OCI-LY7 (cell line): Measurements from ENCODE around the gene CAB39. TPM values are rescaled to one million over a fixed set of nuclear protein-coding genes. Genes with fewer than 3 reads are reported as not detected.

ENCODE experiments used
- BruUV-seq: library from RNA; stranded (reverse); fragments of 400-500 nt; replicated peaks from 2 replicates; lab custom pipeline; 2021; lab: Mats Ljungman, UMichigan
- CTCF ChIA-PET: fragments of 300-600 bp; sonication (Branson Sonifier 250); formaldehyde crosslinking; loops from one replicate; lab custom pipeline; 2022; ENCODE audit warnings: antibody characterized with exemption; ENCODE audit not compliant: unreplicated experiment; lab: Charles Lee
- POLR2A ChIA-PET: fragments of 300-600 bp; sonication (Branson Sonifier 250); formaldehyde crosslinking; loops from one replicate; lab custom pipeline; 2022; ENCODE audit warnings: antibody characterized with exemption; lab: Charles Lee
- DNase-seq: peaks from one replicate; pipeline ENCODE4 v3.0.0-alpha.2; 2015; ENCODE audit warnings: low spot score
- H2AFZ ChIP-seq: fragments of 200-600 bp; sonication (generic), shearing (Covaris generic); 2 replicates; pipeline ENCODE4 v1.6.1; 2014; ENCODE audit warnings: mild to moderate bottlenecking, antibody characterized with exemption, low read length, moderate library complexity
- H3K27ac ChIP-seq: fragments of 200-600 bp; sonication (generic); 2 replicates; pipeline ENCODE4 v1.5.1; 2014; ENCODE audit warnings: mixed run types, low read depth, mild to moderate bottlenecking, moderate library complexity, low read length, inconsistent platforms; ENCODE audit not compliant: poor library complexity, severe bottlenecking
- H3K36me3 ChIP-seq: fragments of 200-600 bp; sonication (generic); 2 replicates; pipeline ENCODE4 v1.6.1; 2014; ENCODE audit warnings: mild to moderate bottlenecking, antibody characterized with exemption, low read length, moderate library complexity, mixed read lengths; ENCODE audit not compliant: insufficient read depth
- H3K4me1 ChIP-seq: fragments of 200-600 bp; sonication (generic); 2 replicates; pipeline ENCODE4 v1.5.1; 2014; ENCODE audit warnings: mild to moderate bottlenecking, low read length; ENCODE audit not compliant: insufficient read depth, poor library complexity, severe bottlenecking
- H3K4me2 ChIP-seq: fragments of 200-600 bp; sonication (generic); 2 replicates; pipeline ENCODE4 v1.6.1; 2014; ENCODE audit warnings: mild to moderate bottlenecking, low read length
- H3K4me3 ChIP-seq: fragments of 200-600 bp; sonication (generic); 2 replicates; pipeline ENCODE4 v1.5.1; 2014; ENCODE audit warnings: mild to moderate bottlenecking, low read depth, low read length; ENCODE audit not compliant: poor library complexity, severe bottlenecking
- H3K79me2 ChIP-seq: fragments of 200-600 bp; sonication (generic); 2 replicates; pipeline ENCODE4 v1.6.1; 2016; ENCODE audit warnings: low read depth, mild to moderate bottlenecking, low read length, moderate library complexity, mixed read lengths; ENCODE audit not compliant: insufficient read depth
- H3K9me2 ChIP-seq: fragments of 200-600 bp; sonication (generic); 2 replicates; pipeline ENCODE4 v1.6.1; 2016; ENCODE audit warnings: mild to moderate bottlenecking, low read length, mixed read lengths; ENCODE audit not compliant: insufficient read depth
- H3K9me3 ChIP-seq: fragments of 200-600 bp; sonication (generic); 2 replicates; pipeline ENCODE4 v1.6.1; 2014; ENCODE audit warnings: mild to moderate bottlenecking, mixed run types, low read length, mixed read lengths
- H4K20me1 ChIP-seq: fragments of 200-600 bp; sonication (generic); 2 replicates; pipeline ENCODE4 v1.6.1; 2014; ENCODE audit warnings: mild to moderate bottlenecking, antibody characterized with exemption, low read length, moderate library complexity, mixed read lengths; ENCODE audit not compliant: insufficient read depth
- CTCF ChIP-seq: fragments of 200-600 bp; sonication (generic); conservative IDR thresholded peaks from 2 replicates; pipeline ENCODE4 v1.5.1; 2014; ENCODE audit warnings: mild to moderate bottlenecking, antibody characterized with exemption, low read length, moderate library complexity, mixed read lengths
- EZH2phosphoT487 ChIP-seq: fragments of 200-600 bp; sonication (generic); IDR thresholded peaks from 2 replicates; pipeline ENCODE4 v1.6.1; 2018; ENCODE audit warnings: low read depth, borderline replicate concordance, mild to moderate bottlenecking, mixed run types, antibody characterized with exemption, low read length, moderate library complexity, mixed read lengths
- intact Hi-C: fragments of 100-400 bp; cut with micrococcal nuclease; formaldehyde crosslinking; loops from one replicate; pipeline ENCODE4 v1.10.0; 2022; ENCODE audit not compliant: unreplicated experiment
- total RNA-seq, 2 experiments: library from RNA; depleted of rRNA in 1 of 2; stranded (reverse); fragments of >200 nt in 1 of 2; shearing (Covaris generic) in 1 of 2; gene quantifications; 2 replicates each; pipeline ENCODE4 v1.2.3, GENCODE V29; 2014 to 2022

CAB39 gene
- total RNA-seq, 2 experiments from 2014 or later, result 39.3 to 53.4 TPM

GRCh38 chr2:230865307-230865765, 152.7 kb downstream of the CAB39 start:
- Histone ChIP-seq H3K4me1 (no peaks in the 10 kb centered on the region), H3K36me3 (no peaks in the 10 kb centered on the region), H3K4me2 (peak overlapping the region; percentile 38; the same call in 1 of the 2 replicates), H3K9me3 (no peaks in the 10 kb centered on the region), H3K79me2 (no peaks in the 10 kb centered on the region), H4K20me1 (no peaks in the 10 kb centered on the region), H2AFZ (no peak overlapping the region), H3K27ac (no peak overlapping the region), H3K4me3 (peak overlapping the region; percentile 23), H3K9me2 (no peaks in the 10 kb centered on the region)
- BruUV-seq, result no TSS peak
- DNase-seq, result no peak
- CTCF ChIA-PET, result no interaction called here
- intact Hi-C loops, result no loop called here
- no peak for TF ChIP-seq EZH2phosphoT487
- TF ChIP-seq CTCF, result no peak
- POLR2A ChIA-PET, result no interaction called here

GRCh38 chr2:230865766-230866755, 153.4 kb downstream of the CAB39 start:
- intact Hi-C loops, result no loop called here
- CTCF ChIA-PET, result no interaction called here
- TF ChIP-seq CTCF (no peak), EZH2phosphoT487 (no peak)
- no peaks in the 10 kb centered on the region for H4K20me1 ChIP-seq
- H3K79me2 ChIP-seq, result no peaks in the 10 kb centered on the region
- H3K36me3 ChIP-seq, result no peaks in the 10 kb centered on the region
- H3K4me3 ChIP-seq, result no peak overlapping the region
- H3K27ac ChIP-seq, result no peak overlapping the region
- BruUV-seq, result no TSS peak
- H3K9me2 ChIP-seq, result no peaks in the 10 kb centered on the region
- no peak overlapping the region for H2AFZ ChIP-seq
- no peaks in the 10 kb centered on the region for H3K9me3 ChIP-seq
- no peak for DNase-seq
- H3K4me1 ChIP-seq, result no peaks in the 10 kb centered on the region
- no peak overlapping the region for H3K4me2 ChIP-seq
- POLR2A ChIA-PET, result no interaction called here
